T-helper 17 cell (primary cell): ENCODE data around the gene ACOD1. TPM values are rescaled to one million over a fixed set of nuclear protein-coding genes. Genes with fewer than 3 reads are reported as not detected.

Experiments used
- total RNA-seq, 4 donors: library from RNA in 2 of 4; stranded (reverse) in 2 of 4; gene quantifications; one replicate each; pipeline ENCODE4 v1.2.3 and lab custom pipeline; 2022 to 2026

ACOD1 gene
- total RNA-seq, 2 donors from 2014 or later = not detected

Other genes with a start within 250 kb of the ACOD1 start
- 1 to 10 TPM; 3.8 to 4.6 TPM for gene KCTD12, start 62.1 kb upstream of the ACOD1 start, total RNA-seq
- 10 to 100 TPM; 21.5 to 32.8 TPM for gene CLN5, start 43.6 kb downstream of the ACOD1 start, total RNA-seq
- 10 to 100 TPM; 74.3 to 81.2 TPM for gene FBXL3, start 78.6 kb downstream of the ACOD1 start, total RNA-seq